Adipocyte (in vitro differentiated cells): ENCODE results near the gene LKAAEAR1.
A peak's percentile ranks its signal among the peaks of the same experiment; 100 is the strongest.
"Not testable (repeated sequence)": the region's sequence is repeated elsewhere in the genome, so short reads cannot be mapped to it uniquely, and the experiment has no call there.

Source experiments
- DNase-seq: peaks from one replicate; pipeline ENCODE4 v3.0.0-alpha.2; 2015; ENCODE audit warnings: low read depth
- H3K27me3 ChIP-seq: replicated peaks from 2 replicates; pipeline ENCODE4 v1.7.0; 2013; ENCODE audit warnings: mild to moderate bottlenecking, low read length, moderate library complexity; ENCODE audit not compliant: control insufficient read depth, insufficient read depth
- H3K36me3 ChIP-seq: 2 replicates; pipeline ENCODE4 v1.7.0; 2013; ENCODE audit warnings: low read length, mild to moderate bottlenecking, moderate library complexity; ENCODE audit not compliant: control insufficient read depth, insufficient read depth, severe bottlenecking
- H3K4me1 ChIP-seq: 2 replicates; pipeline ENCODE4 v1.7.0; 2013; ENCODE audit warnings: mild to moderate bottlenecking, low read length, moderate library complexity; ENCODE audit not compliant: control insufficient read depth, insufficient read depth
- H3K4me3 ChIP-seq: 2 replicates; pipeline ENCODE4 v1.7.0; 2013; ENCODE audit warnings: mild to moderate bottlenecking, low read length, moderate library complexity
- H3K9ac ChIP-seq: 2 replicates; pipeline ENCODE4 v1.7.0; 2013; ENCODE audit warnings: mild to moderate bottlenecking, low read length, moderate library complexity
- H3K9me3 ChIP-seq: 2 replicates; pipeline ENCODE4 v1.7.0; 2013; ENCODE audit warnings: mild to moderate bottlenecking, low read length, moderate library complexity; ENCODE audit not compliant: control insufficient read depth

The LKAAEAR1 gene, protein sequence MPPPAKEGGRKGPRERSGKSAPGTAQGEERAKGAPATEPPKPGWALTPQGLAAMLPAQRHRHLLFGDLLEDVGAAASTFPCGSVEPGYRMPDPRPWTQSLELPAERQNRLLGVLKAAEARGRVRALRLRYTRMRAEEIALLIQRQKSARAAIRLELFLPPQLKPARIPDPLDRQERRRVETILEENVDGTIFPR

DNA sequence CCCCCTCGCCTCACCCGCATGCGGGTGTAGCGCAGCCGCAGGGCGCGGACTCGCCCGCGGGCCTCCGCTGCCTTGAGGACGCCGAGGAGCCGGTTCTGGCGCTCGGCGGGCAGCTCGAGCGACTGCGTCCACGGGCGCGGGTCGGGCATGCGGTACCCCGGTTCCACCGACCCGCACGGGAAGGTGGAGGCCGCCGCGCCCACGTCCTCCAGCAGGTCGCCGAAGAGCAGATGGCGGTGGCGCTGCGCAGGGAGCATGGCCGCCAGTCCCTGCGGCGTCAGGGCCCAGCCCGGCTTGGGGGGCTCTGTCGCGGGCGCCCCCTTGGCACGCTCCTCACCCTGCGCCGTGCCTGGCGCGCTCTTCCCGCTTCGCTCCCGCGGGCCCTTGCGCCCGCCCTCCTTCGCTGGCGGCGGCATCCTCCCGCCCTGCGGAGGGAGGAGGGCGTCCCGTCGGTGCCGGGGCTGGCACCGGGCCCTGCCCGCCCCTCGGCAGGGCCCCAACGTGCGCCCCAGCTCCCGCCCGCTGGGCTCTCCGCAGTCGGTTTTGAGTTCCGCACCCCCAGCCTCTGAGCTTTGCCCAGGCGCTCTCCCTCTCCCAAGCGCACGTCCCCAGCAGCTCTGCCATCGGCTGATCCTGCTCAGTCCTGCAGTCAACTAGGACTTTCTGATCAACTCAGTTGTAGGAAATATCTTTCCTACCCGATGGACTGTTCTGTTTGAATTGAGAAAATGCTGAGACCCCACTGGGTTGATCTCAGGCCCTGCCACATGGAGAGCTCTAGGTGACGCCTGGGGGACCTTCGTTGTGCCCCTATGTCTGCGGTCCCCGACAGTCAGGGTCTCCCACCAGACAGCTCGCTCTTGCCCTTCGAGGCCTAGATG, at the start of gene LKAAEAR1:
Gene LKAAEAR1 (minus strand): TSS at position 595 of the 881 bp plus-strand sequence. CDS start 179 bp downstream, at position 416.
- H3K36me3 ChIP-seq = no peaks in the 10 kb centered on the region
- no peak for DNase-seq
- peak within 1 kb of the TSS; percentile 71 for H3K4me3 ChIP-seq
- no peaks in the 10 kb centered on the region for H3K9me3 ChIP-seq
- H3K9ac ChIP-seq = no peak within 1 kb of the TSS
- H3K4me1 ChIP-seq = peaks cover 12% of the 10 kb centered on the region
- peaks cover 46% of the 10 kb centered on the region for H3K27me3 ChIP-seq

DNA sequence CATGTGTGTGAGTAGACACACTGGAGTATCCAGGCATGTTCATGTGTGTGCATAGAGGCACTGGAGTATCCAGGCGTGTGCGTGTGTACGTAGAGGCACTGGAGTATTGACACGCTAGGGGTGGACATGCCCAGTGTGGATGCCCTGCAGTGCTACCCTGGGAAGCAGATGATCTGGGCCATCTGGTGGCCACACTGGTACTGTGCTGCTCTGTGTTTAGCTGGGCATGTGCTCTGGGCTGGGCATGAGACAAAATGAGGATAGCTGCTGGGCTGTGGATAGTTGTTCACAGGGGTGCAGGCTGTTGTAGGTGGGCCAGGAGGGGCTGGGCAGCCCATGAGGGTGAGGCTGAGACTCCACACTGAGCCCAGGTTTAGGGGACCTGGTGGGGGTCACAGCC, 47.2 kb upstream of the LKAAEAR1 start:
- peaks cover 32% of the 10 kb centered on the region for H3K27me3 ChIP-seq

DNA sequence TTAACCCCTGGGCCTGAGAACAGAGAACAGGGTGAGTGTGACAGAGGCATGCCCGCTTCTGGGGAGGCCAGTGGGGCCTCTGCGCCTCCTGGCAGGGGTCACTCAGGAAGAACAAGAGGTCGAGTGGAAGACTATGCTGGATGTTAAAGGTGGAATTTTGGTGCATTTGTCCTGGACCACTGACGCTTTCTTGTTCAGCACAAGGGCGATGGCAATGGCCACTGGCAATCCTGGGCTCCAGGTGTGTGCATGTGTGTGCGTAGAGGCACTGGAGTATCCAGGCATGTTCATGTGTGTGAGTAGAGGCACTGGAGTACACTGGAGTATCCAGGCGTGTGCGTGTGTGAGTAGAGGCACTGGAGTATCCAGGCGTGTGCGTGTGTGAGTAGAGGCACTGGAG, 46.7 kb upstream of the LKAAEAR1 start:
- Histone ChIP-seq H3K36me3 (no peaks in the 10 kb centered on the region), H3K4me3 (no peak overlapping the region), H3K4me1 (no peaks in the 10 kb centered on the region), H3K27me3 (peaks cover 32% of the 10 kb centered on the region), H3K9ac (no peak overlapping the region), H3K9me3 (peaks cover 4% of the 10 kb centered on the region)
- no peak for DNase-seq

More for the DNA sequence above, 47.2 kb upstream of the LKAAEAR1 start:
- H3K9me3 ChIP-seq = peaks cover 4% of the 10 kb centered on the region
- H3K36me3 ChIP-seq = no peaks in the 10 kb centered on the region
- no peak overlapping the region for H3K9ac ChIP-seq
- peak; percentile 14 for DNase-seq
- H3K4me3 ChIP-seq = no peak overlapping the region
- no peaks in the 10 kb centered on the region for H3K4me1 ChIP-seq

DNA sequence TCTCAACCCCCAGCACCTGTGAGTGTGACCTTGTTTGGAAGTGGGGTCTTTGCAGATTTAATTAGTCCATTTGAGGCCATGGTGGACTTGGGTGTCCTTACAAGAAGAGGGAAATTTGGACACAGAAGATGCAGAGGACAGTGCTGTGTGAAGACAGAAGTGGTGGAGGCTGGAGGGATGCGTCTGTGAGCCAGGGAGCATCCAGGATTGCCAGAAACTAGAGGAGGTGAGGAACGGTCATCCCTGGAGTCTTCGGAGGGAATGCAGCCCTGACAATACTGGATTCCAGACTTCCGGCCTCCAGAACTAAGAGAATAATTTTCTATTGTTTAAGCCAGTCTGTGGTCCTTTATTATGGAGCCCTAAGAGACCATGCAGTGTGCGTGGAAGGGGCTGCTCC, 46.1 kb upstream of the LKAAEAR1 start:
- DNase-seq = no peak
- Histone ChIP-seq H3K9ac (no peak overlapping the region), H3K4me1 (no peaks in the 10 kb centered on the region), H3K36me3 (no peaks in the 10 kb centered on the region), H3K9me3 (peaks cover 4% of the 10 kb centered on the region), H3K27me3 (peaks cover 32% of the 10 kb centered on the region), H3K4me3 (no peak overlapping the region)

DNA sequence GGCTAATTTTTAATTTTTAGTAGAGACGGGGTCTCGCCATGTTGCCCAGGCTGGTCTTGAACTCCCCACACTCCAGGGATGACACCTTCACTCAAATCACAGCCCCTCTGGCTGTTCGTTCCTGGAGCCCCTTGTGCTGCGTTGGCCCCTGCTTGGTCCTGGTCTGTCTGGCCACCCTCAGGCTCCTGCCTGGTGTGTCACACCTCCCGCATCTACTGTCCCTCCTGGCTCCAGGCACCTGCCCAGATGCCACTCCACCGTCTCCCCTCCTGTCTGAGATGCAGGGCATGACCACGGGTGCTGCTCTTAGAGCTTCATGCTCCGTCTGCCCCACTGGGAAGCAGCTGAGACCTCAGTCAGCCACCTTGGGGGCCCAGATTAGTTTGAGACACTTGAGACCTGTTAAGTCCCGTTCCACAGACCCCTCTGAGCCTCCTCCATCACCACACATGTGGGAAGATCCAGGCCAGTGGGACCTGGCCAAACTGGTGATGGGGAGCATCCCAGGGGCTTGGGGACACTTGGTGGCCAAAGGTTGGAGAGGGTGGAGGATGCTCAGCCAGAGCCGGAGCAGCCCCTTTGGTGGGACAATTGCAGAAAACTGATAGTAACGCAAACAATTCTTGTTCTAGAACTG, 45.1 kb upstream of the LKAAEAR1 start:
- no peaks in the 10 kb centered on the region for H3K4me1 ChIP-seq
- no peak for DNase-seq
- no peak overlapping the region for H3K4me3 ChIP-seq
- H3K9me3 ChIP-seq = peaks cover 4% of the 10 kb centered on the region
- H3K27me3 ChIP-seq = peaks cover 40% of the 10 kb centered on the region
- no peak overlapping the region for H3K9ac ChIP-seq
- no peaks in the 10 kb centered on the region for H3K36me3 ChIP-seq

DNA sequence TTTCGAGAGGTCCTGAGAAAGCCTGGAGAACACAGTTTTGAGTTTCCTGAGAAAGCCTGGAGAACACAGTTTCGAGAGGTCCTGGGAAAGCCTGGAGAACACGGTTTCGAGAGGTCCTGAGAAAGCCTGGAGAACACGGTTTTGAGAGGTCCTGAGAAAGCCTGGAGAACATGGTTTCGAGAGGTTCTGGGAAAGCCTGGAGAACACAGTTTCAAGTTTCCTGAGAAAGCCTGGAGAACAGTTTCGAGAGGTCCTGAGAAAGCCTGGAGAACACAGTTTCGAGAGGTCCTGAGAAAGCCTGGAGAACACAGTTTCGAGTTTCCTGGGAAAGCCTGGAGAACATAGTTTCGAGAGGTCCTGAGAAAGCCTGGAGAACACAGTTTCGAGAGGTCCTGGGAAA, 39.3 kb upstream of the LKAAEAR1 start:
- not testable (repeated sequence) for DNase-seq, H3K4me3 ChIP-seq, H3K4me1 ChIP-seq, H3K9ac ChIP-seq, H3K36me3 ChIP-seq, H3K9me3 ChIP-seq
- peaks cover 47% of the 10 kb centered on the region for H3K27me3 ChIP-seq

DNA sequence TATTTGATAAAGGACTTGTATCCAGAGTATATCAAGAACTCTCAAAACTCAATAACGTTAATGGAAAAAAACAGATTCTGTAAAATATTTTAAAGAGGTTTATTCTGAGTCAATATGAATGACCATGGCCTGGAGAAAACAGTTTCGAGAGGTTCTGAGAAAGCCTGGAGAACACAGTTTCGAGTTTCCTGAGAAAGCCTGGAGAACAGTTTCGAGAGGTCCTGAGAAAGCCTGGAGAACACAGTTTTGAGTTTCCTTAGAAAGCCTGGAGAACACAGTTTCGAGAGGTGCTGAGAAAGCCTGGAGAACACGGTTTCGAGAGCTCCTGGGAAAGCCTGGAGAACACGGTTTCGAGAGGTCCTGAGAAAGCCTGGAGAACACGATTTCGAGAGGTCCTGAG, 38.7 kb upstream of the LKAAEAR1 start:
- H3K36me3 ChIP-seq, H3K9ac ChIP-seq, H3K9me3 ChIP-seq, H3K4me1 ChIP-seq, DNase-seq, H3K4me3 ChIP-seq: not testable (repeated sequence)
- peaks cover 41% of the 10 kb centered on the region for H3K27me3 ChIP-seq

DNA sequence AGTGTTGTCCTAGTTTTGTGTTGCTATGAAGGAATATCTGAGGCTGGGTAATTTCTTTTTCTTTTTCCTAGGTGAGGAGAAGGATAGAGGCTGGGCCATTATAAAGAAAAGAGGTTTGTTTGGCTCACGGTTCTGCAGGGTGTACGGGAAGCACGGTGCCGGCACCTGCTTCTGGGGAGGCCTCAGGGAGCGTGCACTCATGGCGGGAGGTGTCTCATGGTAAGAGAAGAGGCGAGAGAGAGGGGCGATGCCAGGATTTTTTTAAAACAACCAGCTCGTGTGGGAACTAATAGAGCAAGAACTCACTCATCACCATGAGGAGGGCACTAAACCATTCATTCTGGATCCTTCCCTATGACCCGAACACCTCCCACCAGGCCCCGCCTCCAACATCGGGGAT, 37.4 kb upstream of the LKAAEAR1 start:
- H3K9ac ChIP-seq = no peak overlapping the region
- H3K27me3 ChIP-seq = peaks cover 42% of the 10 kb centered on the region
- no peaks in the 10 kb centered on the region for H3K36me3 ChIP-seq
- H3K4me1 ChIP-seq = no peaks in the 10 kb centered on the region
- no peaks in the 10 kb centered on the region for H3K9me3 ChIP-seq
- H3K4me3 ChIP-seq = no peak overlapping the region
- DNase-seq = no peak

DNA sequence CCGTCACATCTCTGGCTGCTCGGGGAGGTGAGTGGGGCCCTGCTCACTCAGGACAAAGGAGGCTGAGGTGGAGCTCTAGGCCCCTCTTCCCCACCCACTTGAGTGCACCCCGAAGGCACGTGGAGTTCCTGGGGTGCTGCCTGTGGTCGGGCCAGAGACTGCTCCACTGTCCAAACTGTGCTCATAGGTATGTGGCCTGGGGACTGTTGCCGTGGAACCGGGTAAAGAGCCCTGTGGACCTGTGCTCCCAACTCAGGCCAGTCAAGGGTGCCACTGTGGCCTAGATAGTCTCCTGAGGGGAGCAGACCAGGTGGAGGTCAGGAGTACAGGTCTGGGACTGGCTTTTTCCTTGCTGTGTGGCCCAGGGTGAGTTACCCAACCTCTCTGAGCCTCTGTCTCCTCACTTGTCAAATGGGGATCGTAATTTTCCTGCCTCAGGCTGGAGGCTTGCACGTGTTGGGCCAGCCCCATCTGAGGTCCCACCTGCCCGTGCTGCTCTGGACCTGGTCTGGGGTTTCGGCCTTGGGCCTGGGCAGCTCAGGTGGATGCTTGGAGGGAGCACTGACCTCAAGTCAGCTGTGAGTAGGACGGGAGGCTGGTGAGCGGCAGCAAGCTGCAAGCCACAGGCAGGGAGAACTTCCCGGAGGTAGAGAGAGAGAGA, 35.6 kb upstream of the LKAAEAR1 start:
- Histone ChIP-seq H3K4me3 (peak overlapping the region; percentile 54), H3K4me1 (no peaks in the 10 kb centered on the region), H3K36me3 (no peaks in the 10 kb centered on the region), H3K9me3 (no peaks in the 10 kb centered on the region), H3K9ac (no peak overlapping the region), H3K27me3 (peaks cover 53% of the 10 kb centered on the region)
- DNase-seq = no peak

DNA sequence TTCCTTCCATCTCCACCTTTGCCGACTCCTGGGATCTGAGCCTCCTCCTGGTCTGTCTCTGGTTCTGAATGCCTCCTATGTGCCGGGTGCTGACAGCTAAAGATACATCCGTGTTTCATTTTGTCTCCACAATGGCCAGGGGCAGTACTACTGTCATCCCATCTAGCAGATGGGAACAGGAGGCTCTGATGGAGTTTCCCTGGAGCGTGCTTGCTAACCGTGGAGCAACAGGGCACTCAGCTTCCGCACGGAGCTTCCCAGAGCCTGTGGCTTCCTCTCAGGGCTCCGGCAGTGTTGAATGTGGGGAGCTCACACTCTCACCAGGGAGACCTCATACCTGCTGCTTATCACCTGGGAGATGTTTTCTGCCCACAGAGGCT, 35.1 kb upstream of the LKAAEAR1 start:
- DNase-seq = no peak
- Histone ChIP-seq H3K9me3 (no peaks in the 10 kb centered on the region), H3K9ac (no peak overlapping the region), H3K4me3 (no peak overlapping the region), H3K4me1 (no peaks in the 10 kb centered on the region), H3K27me3 (peaks cover 54% of the 10 kb centered on the region), H3K36me3 (no peaks in the 10 kb centered on the region)

DNA sequence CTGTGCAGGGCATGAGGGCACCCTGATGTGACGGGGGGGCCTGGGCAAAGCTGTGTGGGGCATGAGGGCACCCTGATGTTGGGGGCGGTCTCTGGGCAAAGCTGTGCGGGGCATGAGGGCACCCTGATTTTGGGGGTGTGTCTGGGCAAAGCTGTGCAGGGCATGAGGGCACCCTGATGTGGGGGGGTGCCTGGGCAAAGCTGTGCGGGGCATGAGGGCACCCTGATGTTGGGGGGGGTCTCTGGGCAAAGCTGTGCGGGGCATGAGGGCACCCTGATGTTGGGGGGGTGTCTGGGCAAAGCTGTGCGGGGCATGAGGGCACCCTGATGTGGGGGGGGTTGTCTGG, 33.2 kb upstream of the LKAAEAR1 start:
- not testable (repeated sequence) for H3K9ac ChIP-seq, DNase-seq, H3K4me3 ChIP-seq, H3K9me3 ChIP-seq, H3K4me1 ChIP-seq, H3K36me3 ChIP-seq
- H3K27me3 ChIP-seq = peaks cover 42% of the 10 kb centered on the region
